Activated CD4-positive, alpha-beta T cell treated with anti-CD3 and anti-CD28 coated beads, Interleukin-2, amount 50 U/mL, for 1 hour (primary cell): Measurements from ENCODE around the gene PCDHGA1.
"Not testable (repeated sequence)": the region's sequence is repeated elsewhere in the genome, so short reads cannot be mapped to it uniquely, and the experiment has no call there.

Experiments used
- DNase-seq: peaks from one replicate; pipeline ENCODE4 v3.0.0-alpha.2; 2020

Gene PCDHGA1

DNA sequence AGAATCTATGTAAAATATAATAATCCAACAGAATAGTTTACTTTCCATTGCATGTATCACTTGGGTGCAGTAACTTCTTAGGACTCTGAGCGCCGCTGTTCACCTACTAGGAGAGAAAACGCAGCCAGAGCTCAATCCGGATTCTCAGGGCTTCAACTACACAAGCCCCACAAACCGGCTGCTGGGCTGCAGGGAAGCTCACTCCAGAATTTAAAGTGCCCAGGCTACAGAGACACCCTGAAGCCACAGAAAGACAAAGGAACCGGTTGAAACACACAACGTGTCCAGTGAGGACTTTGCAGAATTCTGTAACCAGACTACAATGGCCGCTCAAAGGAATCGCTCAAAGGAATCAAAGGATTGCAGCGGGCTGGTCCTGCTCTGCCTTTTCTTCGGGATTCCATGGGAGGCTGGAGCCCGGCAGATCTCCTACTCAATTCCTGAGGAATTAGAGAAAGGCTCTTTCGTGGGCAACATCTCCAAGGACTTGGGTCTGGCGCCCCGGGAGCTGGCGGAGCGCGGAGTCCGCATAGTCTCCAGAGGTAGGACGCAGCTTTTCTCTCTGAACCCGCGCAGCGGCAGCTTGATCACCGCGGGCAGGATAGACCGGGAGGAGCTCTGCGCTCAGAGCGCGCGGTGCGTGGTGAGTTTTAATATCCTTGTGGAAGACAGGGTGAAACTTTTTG lies 82.7 kb downstream of the PCDHGA1 start, which contains the start of gene PCDHGA10:
Gene PCDHGA10, plus strand, starts transcription at position 134 of the 686 bp plus-strand sequence. Its CDS starts 189 bp downstream, at position 323.
- DNase-seq = peak; percentile 50

DNA sequence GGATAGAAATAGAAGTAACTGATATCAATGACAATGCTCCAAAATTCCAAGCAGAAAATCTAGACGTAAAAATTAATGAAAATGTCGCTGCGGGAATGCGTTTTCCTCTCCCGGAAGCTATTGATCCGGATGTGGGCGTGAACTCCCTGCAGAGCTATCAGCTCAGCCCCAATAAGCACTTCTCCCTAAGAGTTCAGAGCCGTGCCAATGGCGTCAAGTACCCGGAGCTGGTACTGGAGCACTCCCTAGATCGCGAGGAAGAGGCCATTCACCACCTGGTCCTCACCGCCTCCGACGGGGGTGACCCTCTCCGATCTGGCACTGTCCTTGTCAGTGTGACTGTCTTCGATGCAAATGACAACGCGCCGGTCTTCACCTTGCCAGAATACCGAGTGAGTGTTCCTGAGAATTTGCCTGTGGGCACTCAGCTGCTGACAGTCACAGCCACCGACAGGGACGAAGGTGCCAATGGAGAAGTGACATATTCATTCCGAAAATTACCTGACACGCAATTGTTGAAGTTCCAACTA lies 83.3 kb downstream of the PCDHGA1 start:
- DNase-seq = no peak

DNA sequence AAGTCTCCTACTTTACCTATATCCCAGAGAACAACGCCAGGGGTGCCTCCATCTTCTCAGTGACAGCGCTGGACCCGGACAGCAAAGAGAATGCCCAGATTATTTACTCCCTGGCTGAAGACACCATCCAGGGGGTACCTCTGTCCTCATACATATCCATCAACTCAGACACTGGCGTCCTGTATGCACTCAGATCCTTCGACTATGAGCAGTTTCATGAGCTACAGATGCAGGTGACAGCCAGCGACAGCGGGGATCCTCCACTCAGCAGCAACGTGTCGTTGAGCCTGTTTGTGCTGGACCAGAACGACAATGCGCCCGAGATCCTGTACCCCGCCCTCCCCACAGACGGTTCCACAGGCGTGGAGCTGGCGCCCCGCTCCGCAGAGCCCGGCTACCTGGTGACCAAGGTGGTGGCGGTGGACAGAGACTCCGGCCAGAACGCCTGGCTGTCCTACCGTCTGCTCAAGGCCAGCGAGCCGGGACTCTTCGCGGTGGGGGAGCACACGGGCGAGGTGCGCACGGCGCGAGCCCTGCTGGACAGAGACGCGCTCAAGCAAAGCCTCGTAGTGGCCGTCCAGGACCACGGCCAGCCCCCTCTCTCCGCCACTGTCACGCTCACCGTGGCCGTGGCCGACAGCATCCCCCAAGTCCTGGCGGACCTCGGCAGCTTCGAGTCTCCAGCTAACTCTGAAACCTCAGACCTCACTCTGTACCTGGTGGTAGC lies 84.4 kb downstream of the PCDHGA1 start:
- not testable (repeated sequence) for DNase-seq

DNA sequence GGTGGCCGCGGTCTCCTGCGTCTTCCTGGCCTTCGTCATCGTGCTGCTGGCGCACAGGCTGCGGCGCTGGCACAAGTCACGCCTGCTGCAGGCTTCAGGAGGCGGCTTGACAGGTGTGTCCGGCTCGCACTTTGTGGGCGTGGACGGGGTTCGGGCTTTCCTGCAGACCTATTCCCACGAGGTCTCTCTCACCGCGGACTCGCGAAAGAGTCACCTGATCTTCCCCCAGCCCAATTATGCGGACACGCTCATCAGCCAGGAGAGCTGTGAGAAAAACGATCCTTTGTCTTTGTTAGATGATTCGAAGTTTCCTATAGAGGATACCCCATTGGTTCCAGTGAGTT lies 84.9 kb downstream of the PCDHGA1 start:
- DNase-seq = not testable (repeated sequence)

DNA sequence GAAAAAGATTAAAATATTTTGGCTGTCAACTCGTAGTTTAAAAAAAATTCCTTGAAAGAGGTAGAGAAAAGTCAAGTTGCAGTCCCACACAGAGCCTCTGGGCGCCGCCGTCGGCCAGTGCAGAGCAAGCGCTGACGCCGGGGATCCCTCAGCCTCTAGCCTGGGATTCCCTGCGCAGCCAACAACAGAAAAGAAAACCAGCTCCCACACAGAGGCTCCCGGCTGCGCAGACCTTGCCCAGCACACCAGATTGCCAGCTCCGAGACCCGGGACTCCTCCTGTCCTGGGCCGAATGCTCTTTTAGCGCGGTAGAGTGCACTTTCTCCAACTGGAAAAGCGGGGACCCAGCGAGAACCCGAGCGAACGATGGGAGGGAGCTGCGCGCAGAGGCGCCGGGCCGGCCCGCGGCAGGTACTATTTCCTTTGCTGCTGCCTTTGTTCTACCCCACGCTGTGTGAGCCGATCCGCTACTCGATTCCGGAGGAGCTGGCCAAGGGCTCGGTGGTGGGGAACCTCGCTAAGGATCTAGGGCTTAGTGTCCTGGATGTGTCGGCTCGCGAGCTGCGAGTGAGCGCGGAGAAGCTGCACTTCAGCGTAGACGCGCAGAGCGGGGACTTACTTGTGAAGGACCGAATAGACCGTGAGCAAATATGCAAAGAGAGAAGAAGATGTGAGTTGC lies 87.3 kb downstream of the PCDHGA1 start, which contains the start of gene PCDHGB7:
Gene PCDHGB7, plus strand, starts transcription at position 184 of the 679 bp plus-strand sequence. Its CDS starts 183 bp downstream, at position 367.
- DNase-seq = peak; percentile 22

DNA sequence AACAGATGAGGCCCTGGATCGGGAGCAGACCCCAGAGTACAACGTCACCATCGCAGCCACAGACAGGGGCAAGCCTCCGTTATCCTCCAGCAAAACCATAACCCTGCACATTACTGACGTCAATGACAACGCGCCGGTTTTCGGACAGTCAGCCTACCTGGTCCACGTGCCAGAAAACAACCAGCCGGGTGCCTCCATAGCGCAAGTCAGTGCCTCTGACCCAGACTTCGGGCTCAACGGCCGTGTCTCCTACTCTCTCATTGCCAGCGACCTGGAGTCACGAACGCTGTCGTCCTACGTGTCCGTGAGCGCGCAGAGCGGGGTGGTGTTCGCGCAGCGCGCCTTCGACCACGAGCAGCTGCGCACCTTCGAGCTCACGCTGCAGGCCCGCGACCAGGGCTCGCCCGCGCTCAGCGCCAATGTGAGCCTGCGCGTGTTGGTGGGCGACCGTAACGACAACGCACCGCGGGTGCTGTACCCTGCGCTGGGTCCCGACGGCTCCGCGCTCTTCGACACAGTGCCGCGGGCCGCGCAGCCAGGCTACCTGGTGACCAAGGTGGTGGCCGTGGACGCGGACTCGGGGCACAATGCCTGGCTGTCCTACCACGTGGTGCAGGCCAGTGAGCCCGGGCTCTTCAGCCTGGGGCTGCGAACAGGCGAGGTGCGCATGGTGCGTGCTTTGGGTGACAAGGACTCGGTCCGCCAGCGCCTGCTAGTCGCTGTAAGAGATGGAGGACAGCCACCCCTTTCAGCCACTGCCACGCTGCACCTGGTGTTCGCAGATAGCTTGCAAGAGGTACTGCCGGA lies 89.0 kb downstream of the PCDHGA1 start:
- no peak for DNase-seq

DNA sequence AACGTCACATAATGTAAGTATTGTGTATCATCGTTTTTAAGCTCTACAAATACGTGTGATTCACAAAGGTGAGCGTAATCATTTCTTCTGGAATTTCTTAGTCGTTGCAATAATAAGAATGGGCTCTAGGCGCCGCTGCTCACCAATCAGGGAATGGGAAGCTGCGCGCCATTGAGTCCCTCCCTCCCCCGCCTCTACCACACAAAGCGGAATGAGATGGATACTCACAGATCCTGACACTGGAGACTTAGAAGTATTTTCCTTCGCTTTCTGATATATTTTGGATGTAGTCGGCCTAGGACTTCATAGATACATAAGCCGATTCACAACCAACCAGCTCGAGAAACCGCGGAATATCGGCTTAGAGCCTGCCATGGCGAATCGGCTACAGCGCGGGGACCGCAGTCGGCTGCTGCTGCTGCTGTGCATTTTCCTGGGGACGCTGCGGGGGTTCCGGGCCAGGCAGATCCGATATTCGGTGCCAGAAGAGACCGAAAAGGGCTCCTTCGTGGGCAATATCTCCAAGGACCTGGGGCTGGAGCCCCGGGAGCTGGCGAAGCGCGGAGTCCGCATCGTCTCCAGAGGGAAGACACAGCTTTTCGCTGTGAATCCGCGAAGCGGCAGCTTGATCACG lies 90.7 kb downstream of the PCDHGA1 start, which contains the start of gene PCDHGA11:
Gene PCDHGA11, plus strand, starts transcription at position 197 of the 634 bp plus-strand sequence. Its CDS starts 177 bp downstream, at position 374.
- DNase-seq = peak; percentile 19

DNA sequence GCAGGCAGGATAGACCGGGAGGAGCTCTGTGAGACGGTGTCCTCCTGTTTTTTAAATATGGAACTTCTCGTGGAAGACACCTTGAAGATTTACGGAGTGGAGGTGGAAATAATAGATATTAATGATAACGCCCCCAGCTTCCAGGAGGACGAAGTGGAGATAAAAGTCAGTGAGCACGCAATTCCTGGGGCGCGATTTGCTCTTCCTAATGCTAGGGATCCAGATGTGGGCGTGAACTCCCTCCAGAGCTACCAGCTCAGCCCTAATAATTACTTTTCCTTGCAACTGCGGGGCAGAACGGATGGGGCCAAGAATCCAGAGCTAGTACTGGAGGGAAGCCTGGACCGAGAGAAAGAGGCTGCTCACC lies 91.2 kb downstream of the PCDHGA1 start:
- DNase-seq = no peak

DNA sequence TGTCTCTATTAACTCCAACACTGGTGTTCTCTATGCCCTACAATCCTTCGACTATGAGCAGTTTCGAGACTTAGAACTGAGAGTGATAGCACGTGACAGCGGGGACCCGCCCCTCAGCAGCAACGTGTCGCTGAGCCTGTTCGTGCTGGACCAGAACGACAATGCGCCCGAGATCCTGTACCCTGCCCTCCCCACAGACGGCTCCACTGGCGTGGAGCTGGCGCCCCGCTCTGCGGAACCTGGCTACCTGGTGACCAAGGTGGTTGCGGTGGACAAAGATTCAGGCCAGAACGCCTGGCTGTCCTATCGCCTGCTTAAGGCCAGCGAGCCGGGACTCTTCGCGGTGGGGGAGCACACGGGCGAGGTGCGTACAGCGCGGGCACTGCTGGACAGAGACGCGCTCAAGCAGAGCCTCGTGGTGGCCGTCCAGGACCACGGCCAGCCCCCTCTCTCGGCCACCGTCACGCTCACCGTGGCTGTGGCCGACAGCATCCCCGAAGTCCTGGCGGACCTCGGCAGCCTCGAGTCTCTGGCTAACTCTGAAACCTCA lies 92.5 kb downstream of the PCDHGA1 start:
- no peak for DNase-seq

DNA sequence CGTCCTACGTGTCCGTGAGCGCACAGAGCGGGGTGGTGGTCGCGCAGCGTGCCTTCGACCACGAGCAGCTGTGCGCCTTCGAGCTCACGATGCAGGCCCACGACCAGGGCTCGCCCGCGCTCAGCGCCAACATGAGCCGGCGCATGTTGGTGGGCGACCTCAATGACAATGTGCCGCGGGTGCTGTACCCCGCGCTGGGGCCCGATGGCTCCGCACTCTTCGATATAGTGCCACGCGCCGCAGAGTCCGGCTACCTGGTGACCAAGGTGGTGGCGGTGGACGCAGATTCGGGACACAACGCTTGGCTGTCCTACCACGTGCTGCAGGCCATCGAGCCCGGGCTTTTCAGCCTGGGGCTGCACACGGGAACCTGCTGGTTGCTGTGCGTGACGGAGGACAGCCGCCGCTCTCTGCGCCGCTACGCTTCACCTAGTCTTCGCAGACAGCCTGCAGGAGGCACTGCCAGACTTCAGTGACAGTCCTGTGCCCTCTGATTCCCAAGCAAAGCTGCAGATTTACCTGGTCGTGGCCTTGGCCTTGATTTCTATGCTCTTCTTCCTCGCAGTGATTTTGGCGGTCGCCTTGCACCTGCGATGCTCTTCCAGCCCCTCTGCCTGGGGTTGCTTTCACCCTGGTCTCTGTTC lies 97.6 kb downstream of the PCDHGA1 start:
- no peak for DNase-seq

DNA sequence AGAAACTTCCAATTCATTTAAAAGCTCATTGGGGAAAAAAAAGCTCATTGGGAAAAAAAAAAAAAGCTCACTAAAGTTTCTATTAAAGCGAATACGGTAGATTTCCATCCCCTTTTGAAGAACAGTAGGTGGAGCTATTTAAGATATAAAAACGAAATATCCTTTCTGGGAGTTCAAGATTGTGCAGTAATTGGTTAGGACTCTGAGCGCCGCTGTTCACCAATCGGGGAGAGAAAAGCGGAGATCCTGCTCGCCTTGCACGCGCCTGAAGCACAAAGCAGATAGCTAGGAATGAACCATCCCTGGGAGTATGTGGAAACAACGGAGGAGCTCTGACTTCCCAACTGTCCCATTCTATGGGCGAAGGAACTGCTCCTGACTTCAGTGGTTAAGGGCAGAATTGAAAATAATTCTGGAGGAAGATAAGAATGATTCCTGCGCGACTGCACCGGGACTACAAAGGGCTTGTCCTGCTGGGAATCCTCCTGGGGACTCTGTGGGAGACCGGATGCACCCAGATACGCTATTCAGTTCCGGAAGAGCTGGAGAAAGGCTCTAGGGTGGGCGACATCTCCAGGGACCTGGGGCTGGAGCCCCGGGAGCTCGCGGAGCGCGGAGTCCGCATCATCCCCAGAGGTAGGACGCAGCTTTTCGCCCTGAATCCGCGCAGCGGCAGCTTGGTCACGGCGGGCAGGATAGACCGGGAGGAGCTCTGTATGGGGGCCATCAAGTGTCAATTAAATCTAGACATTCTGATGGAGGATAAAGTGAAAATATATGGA lies 100.2 kb downstream of the PCDHGA1 start, which contains the start of gene PCDHGA12:
Gene PCDHGA12, plus strand, starts transcription at position 176 of the 782 bp plus-strand sequence. Its CDS starts 253 bp downstream, at position 429.
- no peak for DNase-seq

DNA sequence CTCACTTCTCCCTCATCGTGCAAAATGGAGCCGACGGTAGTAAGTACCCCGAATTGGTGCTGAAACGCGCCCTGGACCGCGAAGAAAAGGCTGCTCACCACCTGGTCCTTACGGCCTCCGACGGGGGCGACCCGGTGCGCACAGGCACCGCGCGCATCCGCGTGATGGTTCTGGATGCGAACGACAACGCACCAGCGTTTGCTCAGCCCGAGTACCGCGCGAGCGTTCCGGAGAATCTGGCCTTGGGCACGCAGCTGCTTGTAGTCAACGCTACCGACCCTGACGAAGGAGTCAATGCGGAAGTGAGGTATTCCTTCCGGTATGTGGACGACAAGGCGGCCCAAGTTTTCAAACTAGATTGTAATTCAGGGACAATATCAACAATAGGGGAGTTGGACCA lies 101.0 kb downstream of the PCDHGA1 start:
- DNase-seq = no peak

DNA sequence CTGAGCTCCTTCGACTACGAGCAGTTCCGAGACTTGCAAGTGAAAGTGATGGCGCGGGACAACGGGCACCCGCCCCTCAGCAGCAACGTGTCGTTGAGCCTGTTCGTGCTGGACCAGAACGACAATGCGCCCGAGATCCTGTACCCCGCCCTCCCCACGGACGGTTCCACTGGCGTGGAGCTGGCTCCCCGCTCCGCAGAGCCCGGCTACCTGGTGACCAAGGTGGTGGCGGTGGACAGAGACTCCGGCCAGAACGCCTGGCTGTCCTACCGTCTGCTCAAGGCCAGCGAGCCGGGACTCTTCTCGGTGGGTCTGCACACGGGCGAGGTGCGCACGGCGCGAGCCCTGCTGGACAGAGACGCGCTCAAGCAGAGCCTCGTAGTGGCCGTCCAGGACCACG lies 102.0 kb downstream of the PCDHGA1 start:
- not testable (repeated sequence) for DNase-seq

DNA sequence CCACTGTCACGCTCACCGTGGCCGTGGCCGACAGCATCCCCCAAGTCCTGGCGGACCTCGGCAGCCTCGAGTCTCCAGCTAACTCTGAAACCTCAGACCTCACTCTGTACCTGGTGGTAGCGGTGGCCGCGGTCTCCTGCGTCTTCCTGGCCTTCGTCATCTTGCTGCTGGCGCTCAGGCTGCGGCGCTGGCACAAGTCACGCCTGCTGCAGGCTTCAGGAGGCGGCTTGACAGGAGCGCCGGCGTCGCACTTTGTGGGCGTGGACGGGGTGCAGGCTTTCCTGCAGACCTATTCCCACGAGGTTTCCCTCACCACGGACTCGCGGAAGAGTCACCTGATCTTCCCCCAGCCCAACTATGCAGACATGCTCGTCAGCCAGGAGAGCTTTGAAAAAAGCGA lies 102.4 kb downstream of the PCDHGA1 start:
- DNase-seq = not testable (repeated sequence)

DNA sequence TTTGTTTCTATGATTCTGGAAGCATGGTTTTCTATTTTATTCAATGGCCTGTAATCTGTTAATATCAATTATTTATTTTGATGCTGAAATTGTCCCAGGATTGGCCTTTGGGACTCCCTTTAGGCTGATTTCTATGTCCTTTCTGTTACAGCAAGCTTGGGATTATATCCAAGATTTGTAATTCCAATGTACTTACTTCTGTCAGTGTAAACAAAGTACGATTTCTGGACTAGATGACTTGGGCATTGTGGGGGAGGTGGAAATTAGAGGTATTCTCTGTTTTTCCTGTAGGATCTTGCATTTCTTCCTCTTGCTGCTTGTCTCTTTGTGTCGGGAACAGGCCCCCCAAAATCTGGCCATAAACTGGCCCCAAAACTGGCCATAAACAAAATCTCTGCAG lies 103.7 kb downstream of the PCDHGA1 start:
- DNase-seq = no peak

DNA sequence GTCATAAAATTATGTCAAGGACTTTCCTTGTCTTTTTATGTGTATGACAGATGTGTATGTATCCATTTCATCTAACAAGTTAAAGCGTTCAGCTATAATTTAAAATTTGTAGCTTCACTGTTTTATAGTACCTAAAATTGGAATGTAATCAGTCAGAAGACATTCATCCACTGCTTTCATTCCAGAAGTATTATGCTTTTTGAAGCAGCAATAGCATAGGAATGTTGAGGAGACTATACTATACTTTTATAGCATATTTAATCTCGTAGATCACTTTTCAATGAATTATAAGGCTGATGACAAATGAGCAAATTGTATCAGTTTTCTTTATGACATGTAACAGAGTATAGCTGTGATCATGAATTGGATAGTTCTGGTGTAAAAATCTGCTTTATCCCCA lies 106.9 kb downstream of the PCDHGA1 start:
- no peak for DNase-seq

DNA sequence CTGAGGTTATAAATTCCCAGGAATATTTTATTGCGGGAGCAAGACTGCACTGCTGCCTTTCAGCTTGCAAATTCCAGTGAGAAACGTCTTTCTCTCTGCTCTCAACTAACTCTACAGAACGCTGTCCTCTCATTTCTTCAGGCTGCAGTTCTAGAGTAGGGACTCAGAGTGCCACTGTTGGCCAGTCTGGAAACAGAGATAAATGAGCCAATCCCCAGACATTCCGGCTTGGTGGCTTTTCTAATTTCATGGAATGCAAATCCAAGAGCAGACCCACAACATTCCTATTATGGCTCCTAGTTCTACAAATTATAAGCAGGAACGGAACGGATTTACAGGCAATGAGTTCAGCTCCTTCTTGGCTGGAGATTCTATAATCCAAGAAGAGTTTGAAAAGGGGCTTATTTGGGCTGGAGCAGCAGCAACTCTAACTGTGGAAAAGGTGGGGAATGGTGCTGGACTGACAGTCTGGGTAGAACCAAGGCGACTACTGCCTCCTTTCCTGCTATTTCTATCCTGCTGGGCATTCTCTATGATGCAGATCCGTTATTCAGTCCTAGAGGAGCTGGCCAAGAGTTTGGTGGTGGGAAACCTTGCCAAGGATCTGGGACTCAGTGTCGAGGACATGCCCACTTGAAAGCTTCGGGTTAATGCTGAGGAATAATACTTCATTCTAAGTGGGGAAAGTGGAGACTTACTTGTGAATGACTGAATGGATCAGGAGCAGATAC lies 109.3 kb downstream of the PCDHGA1 start:
- DNase-seq = no peak

DNA sequence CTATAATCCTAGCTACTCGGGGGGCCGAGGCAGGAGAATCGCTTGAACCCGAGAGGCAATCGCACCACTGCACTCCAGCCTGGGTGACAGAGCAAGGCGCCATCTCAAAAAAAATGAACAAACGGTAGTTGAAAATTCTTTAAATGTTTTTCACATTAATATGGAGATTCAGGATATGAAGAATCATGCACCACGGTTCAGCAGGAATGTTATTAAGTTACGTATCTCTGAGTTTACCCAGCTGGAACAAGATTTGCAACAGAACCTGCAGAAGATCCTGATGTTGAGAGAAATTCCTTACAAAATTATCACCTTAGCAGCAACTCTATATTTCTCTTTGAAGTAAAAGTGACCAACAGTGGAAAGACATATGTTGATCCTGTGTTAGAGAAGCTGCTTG lies 110.0 kb downstream of the PCDHGA1 start:
- no peak for DNase-seq

DNA sequence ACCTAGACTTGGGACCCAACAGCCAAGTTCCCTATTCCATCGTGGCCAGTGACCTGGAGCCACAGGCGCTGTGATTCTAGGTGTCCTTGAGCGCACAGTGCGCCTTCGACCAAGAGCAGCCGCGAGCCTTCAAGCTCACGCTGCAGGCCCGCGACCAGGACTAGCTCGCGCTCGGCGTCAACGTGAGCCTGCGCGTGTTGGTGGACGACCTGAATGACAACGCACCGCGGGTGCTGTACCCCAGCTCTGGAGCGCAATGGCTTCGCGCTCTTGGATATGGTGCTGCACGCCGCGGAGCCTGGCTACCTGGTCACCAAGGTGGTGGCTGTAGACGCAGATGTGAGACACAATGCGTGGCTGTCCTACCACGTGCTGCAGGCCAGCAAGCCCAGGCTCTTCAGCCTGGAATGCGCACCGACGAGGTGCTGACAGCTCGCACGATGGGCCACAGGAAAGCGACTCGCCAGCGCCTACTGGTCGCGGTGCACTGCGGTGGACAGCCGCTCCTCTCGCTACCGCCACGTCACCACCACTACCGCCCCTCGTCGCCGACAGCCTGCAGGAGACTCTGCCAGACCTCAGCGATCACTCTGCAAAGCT lies 111.4 kb downstream of the PCDHGA1 start:
- no peak for DNase-seq
